Left kidney (tissue), 2 donors: ENCODE results near the gene PIK3C2B. TPM values are rescaled to one million over a fixed set of nuclear protein-coding genes. Genes with fewer than 3 reads are reported as not detected.
A peak's percentile ranks its signal among the peaks of the same experiment; 100 is the strongest.
"Not testable (repeated sequence)": the region's sequence is repeated elsewhere in the genome, so short reads cannot be mapped to it uniquely, and the experiment has no call there.

ENCODE experiments used
- DNase-seq: peaks from one replicate; pipeline ENCODE4 v3.0.0-alpha.2; 2013
- polyA plus RNA-seq: library from polyadenylated mRNA; unstranded; fragments of 120-200 nt; gene quantifications from one replicate; pipeline ENCODE4 v1.2.1, GENCODE V29; 2013; ENCODE audit not compliant: insufficient read length

Gene PIK3C2B
- polyA plus RNA-seq, 1 donor, result 20.1 TPM

DNA sequence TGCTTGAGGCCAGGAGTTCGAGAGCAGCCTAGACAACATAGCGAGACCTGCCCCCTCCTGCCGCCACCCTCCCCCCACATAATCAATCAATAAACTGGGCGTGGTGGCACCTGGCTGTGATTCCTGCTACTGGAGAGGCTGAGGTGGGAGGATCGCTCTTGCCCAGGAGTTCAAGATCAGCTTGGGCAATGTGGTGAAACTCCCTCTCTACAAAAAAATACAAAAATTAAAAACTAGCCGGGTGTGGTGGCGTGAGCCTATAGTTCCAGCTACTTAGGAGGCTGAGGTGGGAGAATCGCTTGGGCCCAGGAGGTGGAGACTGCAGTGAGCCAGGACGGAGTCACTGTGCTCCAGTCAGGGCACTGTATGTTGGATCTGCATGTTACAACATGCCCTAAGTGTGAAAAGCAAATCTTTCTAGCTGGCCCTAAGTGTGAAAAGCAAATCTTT, 14.6 kb upstream of the PIK3C2B start:
- no peak for DNase-seq

DNA sequence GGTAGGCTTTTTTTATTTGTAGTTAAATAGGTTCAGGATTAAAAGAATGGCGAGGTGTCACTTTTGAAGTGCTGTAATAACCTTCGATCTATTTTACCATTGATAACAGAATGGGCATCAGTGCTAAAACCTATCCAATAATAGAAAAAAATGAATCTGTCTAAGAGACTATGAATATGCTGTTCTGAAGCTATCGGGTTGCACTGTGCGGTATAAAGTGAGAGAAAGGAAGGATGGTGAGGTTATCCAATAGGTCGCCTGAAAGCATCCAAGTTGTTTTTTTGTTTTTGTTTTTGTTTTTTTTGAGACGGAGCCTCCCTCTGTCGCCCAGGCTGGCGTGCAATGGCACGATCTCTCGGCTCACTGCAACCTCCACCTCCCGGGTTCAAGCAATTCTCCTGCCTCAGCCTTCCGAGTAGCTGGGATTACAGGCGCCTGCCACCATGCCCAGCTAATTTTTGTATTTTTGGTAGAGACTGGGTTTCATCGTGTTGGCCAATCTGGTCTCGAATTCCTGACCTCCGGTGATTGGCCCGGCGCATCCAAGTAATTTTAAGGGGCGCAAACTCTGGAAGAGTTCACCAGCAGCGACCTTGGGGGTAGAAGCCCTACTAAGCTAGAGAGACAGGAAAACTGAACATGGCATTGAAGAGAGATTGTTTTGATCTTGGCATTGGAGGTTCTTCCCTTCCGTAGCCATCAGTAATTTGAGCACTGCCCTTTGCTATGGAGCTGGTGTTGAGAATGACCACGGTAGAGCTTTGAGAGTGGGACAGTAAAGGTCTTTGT, 12.9 kb upstream of the PIK3C2B start:
- peak; percentile 64 for DNase-seq

DNA sequence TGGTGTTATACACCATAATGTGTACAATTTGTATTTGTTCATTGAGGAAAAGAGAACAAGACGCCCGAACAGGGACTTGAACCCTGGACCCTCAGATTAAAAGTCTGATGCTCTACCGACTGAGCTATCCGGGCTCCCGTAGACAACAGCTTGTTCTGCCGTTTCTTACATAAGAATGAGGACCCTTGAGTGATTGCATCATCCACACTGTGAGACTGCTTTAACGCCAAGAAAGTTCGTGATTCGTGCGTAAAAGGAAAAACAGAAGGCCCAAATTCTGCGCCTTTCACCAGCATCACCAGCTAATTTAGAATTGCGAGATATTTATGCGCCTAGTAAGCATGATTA, 12.3 kb upstream of the PIK3C2B start:
- DNase-seq, result peak; percentile 96

DNA sequence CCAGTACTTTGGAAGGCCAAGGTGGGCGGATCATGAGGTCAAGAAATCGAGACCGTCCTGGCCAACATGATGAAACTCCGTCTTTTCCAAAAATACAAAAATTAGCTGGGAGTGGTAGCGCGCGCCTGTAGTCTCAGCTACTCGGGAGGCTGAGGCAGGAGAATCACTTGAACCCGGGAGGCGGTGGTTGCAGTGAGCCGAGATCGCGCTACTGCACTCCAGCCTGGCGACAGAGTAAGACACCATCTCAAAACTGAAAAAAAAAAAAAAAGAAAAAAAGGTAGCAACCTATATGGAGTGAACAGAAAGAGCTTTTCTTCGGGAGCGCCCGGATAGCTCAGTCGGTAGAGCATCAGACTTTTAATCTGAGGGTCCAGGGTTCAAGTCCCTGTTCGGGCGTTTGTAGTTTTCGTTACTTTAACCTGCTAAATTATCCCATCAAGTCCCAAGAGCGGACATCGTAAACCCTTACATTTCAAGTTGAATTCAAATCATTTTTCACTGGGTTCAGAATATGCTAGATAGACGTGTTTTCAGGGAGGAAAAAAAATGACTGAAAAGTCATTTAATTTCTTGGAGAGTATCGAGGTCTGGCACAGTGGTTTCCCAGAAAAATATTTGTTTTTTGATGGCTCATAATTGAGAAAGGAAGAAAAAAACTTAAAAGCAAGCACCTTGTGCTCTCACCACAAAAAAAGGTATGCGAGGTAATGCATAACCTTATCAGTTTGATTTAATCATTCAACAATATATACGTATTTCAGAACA, 11.8 kb upstream of the PIK3C2B start:
- peak; percentile 88 for DNase-seq

DNA sequence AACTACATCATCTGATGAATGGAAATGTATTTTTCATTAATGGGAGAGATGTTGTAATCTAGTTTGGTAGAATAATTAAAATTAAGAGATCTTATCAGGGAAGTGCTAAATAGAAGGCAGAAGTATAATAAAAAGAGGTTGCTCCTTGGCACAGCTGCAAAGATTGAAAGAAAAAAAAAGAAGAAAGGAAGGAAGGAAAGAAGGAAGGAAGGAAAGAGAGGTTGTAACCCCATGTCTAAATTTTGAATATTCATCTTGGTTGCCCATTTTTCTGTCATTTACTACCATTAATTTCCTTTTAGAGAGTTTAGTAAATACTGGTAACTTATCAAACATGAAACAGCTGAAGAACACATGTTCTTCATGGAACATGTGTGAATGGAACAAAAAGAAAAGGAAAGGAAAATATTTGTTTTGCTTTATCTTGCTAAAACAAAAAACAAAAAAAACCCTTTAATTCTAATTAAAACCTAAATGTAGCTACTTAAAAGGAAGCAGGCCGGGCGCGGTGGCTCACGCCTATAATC, 11.1 kb upstream of the PIK3C2B start:
- no peak for DNase-seq

DNA sequence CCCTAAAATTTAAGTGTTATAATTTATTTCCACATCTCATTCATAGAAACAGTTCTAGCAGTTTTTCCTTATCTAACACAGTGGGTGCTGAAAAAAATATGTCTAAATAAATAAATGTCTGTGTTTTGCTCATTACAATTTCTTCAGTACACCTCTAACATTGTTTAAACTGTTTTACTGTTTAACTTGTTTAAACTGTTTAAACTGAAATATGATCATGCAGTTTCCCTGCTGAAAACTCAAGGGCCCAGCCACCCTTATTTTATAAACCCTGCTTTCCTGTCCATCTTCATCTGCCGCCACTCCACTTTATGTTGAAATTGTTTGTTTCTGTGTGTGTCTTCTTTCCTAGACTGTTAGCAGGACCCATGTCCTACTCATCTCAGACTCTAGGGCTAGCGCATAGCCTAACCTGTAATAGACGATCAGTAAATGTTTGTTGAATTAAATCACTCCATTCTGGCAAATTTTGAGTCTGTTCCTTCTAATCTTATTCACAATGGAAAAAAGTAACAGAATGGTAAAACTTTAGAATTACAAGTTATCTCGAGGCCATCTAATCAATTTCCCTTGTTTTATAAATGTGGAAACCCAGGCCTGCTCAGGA, 9.4 kb upstream of the PIK3C2B start:
- DNase-seq, result no peak

DNA sequence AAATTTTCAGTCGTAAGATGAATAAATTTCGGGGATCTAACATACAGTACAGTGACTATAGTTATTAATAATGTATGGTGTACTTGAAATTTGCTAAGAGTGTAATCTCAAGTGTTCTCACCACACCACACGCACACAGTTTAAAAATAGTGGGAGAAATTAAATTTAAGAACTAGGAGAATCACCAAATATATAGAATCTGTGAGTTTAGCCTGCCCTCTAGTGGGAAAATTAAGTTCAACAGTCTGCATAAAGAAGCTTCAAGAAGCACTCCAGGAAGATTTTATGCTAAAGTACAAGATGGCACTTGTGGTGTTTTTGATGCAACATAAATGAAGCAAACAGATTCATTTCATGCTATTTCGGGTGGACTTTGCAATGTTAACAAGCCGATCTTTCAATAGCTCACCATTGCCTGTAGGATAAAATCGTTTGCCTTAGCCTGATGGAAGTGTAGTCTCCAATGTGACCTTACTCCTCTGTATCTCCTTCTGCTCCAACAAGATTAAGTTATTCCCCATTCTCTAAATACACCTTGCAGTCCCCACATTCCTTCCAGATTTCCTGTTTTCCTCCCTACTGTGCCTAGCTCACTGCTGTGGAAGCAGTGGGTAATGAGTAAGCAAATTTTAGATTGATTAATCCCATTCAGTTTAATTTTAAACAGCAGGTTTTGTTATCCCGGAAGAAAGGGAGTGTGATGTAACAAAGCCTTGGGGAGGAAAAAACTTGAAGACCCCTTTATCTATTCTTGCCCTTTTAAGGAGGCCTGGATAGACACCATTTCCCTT, 8.7 kb upstream of the PIK3C2B start:
- DNase-seq, result peak; percentile 82

DNA sequence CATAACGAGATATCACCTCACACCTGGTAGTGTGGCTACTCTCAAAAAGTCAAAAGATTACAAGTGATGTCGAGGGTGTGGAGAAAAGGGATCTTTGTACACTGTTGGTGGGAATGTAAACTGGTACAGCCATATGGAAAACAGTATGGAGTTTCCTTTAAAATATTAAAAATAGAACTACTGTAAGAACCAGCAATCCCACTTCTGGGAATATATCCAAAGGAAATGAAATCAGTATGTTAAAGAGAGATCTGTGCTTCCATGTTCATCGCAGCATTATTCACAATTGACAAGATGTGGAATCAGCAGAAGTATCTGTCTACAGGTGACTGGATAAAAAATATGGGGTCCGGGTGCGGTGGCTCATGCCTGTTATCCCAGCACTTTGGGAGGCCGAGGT, 7.6 kb upstream of the PIK3C2B start:
- no peak for DNase-seq

DNA sequence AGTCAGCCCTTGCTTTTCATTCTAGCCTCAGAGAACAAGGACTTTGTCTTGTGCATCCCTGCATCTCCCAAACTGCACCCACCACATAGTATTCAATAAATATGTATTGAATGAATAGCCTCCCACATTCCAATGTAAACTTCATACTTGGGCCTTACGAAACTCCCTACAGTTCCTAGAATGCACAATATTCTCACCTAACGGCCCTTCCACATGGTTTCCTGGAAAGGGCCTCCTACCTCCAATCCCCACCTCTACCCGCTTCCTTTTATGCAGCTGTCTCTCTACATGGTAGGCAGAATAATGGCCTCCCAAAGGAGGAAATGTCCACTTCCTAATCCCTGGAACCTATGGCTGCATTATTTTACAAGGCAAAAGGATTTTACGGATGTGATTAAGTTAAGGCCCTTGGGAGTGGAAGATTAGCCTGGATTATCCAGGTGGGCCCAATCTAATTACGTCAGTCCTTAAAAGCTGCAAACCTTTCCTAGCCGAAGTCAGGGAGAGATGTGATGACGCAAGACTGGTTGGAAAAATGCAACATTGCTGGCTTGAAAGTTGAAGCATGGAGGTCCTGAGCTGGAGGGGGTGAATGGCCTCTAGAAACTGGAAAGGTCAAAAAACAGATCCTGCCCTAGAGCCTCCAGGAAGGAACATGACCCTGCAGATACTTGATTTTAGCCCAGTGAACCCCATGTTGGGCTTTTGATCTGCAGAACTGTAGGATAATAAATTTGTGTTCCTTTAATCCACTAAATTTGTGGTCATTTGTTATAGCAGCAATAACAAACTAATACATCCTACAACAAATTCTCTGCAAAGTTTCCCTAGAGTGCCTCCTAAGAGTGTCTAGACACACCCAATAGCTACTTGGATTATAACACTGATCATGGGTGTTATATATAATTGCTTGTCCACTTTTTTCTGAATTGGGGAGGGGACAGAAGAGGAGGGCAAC, 5.2 kb upstream of the PIK3C2B start:
- no peak for DNase-seq

DNA sequence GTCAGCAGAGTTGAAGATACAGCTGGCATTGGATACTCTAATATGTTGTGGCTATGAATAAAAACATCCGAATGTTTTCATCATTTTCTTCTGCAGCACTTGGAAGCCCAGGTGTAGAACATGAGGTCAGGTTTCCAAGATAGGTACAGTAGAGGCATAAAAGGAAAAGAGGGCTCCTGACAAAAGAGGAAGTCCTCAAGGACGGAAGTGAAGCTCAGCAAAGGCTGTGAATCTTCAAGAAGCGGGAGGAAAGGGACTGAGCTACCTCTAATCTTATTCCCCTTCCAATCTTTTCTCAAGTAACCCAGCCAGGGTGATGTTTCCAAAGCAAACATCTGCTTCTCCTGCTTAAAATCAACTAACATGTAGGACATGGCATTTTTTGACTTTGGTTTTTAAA, 4.4 kb upstream of the PIK3C2B start:
- DNase-seq, result no peak

DNA sequence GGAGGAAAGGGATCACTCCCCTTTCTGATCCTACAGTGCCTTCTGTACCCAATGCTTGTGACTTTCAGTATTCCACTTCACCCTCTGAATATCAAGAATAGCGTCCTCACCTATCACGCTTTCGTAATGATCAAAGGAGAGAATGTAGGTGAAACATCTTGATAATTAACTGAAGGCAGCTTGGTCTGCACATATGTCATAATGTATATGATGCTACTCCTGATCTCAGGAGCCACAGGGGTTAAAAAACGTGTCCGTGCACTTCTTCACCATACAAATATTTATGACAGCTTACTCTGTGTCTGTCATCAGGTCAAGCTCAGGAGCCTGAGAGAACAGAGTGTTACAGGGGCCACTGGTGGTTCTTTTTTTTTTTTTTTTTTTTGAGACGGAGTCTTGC, 1.2 kb upstream of the PIK3C2B start:
- no peak for DNase-seq

DNA sequence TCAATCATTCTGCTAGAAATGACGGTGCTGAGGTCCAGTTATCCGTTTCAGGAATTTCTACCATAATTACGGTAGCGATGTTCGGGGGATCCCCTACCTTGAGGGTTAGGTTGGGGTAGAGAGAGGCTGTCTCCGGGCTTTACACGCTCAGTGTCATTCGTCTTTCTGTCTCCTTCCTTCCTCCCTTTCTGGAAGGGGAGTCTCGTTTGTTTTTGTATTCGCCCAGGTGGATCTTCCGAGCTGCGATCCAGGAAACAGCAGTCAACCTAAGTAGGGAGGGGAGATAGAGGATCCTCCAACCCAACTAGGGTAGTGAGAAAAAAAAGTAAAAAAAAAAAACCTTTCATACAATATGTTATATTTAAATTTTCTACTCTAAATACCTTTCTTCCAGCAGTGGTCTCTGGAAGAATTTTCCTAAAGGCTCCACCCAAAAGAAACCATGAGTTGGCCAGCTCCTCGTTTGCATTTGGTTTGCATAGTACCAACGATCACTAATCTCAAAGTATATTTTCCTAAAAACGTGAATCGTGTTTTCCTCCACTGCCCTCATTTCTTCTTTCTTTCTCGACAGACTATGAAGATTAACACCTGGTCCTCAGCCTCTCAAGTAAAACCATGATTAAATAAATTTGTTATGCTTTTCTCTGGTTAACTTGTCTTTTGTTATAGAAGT, 611 bp upstream of the PIK3C2B start:
- DNase-seq, result no peak

DNA sequence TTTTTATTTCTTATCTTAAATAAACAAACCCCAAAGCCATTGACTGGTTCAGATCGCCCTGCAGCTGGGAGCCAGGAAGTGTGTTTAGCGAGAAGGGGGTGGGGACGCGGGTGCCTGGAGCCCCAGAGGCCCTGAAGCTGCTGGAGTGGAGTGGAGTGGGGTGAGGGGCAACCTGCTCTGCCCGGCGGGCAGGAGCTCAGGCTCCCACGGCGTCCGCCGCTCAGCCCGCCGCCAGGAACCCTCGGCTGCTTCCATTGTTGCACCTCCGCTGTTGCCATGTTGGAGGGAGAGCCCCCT, 673 bp downstream of the PIK3C2B start:
- DNase-seq, result no peak

DNA sequence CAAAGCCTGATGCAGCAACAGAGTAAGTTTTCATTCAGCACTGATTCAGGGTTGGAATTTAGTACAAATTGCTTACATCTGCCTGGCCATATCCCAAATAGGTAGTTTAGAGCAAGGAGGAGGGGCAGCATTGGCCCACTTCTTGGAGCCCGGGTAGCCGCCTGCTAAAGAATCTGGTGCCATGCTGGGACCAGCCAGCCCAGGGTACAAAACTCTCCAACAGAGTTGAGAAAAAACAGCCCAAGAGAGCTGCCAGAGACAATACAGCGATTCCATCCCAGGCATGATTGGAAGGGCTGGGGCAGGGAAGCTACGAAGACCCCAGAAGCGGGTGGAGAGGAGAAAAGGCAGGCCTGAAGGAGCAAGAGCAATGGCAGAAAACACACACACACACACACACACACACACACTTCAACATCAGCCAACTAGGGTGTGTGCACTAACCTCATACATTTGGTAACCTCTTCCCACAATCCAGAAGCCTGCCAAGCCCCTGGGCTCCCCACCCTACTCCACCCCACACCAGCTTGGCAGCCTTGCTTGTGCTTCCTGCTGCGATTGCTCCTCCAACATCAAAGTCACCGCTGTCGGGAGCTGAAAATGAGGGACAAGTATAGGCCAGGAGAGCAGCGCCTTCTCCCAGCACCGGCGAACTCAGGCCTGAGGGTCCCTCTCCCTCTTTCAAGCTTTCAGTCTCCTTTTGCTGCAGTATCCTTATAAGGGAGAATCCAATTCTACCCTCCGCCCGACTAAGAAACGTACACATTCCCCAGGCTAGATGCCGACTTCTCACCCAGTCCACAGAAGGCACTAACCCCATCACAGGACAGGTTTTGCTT, 1.2 kb downstream of the PIK3C2B start:
- DNase-seq, result no peak

DNA sequence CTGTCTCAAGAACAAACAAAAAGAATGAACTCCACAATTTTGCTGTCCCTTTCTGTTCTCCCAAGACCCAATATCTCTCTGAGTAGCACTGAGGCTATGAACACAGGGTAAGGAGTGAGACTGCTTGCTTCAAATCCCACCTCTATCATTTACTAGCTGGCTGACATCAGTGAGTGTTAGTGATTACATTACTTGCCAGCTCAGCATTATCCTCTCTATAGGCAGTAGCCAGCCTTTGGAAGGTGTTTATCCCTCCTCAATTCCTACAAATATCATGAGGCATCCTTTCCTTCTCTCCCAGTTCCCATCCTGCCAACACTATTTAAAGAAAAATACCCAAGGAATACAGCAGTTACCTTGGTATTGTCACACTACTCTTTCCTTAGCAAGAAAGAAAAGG, 3.0 kb downstream of the PIK3C2B start:
- no peak for DNase-seq

DNA sequence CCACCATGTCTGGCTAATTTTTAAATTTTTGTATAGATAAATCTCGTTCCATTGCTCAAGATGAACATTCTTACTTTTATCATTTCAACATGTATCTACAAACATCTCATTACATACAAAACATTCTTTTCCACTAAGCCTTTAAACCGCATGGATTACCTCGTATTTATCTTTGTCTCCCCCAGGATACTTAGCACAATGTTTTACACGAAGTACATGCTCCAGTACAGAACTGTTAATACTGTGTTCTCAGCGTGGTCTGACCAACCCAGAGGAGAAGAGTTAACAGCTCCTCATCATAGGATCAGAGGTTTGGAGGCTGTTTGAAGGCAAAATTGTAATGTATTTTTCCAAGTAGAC, 7.4 kb downstream of the PIK3C2B start:
- DNase-seq, result no peak

DNA sequence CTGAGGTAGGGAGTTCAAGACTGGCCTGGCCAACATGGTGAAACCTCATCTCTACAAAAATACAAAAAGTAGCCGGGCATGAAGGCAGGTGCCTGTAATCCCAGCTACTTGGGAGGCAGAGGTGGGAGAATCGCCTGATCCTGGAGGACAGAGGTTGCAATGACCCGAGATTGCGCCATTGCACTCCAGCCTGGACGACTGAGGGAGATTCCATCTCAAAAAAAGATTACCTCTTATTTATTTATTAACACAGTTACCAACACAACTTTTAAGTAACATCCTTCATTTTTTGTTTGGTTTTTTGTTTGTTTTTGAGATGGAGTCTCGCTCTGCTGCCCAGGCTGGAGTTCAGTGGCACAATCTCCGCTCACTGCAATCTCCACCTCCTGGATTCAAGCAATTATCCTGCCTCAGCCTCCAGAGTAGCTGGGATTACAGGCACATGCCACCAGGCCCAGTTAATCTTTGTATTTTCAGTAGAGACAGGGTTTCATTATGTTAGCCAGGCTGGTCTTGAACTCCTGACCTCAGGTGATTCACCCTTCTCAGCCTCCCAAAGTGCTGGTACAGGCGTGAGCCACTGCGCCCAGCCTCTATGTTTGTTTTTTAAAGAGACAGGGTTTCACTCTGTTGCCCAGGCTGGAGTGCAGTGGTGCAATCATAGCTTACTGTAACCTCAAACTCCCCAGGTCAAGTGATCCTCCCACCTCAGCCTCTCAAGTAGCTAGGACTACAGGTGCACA, 7.9 kb downstream of the PIK3C2B start:
- not testable (repeated sequence) for DNase-seq

DNA sequence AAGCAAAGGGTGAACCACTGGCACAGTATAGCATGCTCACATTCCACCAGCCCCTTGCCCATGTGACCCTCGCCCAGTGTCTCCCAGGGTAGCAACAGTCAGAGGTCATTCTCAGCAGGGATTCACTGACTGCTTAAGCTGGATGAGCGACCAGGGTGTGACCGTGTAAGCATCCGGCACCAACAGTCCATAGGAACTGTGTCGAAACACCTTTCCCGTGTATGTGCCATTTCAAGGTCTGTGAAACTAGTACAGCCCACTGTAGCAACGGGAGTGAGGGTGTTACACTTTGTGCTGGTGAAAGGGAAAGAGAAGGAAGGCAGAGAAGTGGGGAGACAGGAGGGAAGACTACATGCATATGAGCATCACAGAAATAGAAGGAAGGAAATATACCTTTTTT, 10.8 kb downstream of the PIK3C2B start:
- no peak for DNase-seq

DNA sequence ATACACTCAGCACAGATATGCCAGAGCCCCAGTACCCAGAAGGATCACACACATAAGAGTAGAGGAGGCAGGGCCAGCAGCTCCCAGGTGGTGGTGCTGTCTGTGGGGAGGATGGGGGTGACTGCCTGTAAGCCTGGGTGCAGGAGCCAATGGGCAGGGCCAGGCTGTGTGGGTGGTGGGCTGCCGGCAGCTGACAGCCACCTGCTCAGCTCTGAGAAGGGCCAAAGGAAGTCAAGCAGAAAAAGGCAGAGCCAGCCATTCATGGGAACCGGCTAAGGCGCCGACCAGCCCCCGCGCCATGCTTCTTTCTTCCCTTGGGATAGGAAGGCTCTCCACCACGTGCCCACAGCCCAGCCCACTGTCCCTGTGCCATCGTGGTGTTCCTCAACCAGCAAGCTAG, 14.1 kb downstream of the PIK3C2B start:
- DNase-seq, result peak; percentile 46
